Endothelial cell of umbilical vein (primary cell): ENCODE data around the gene KCNE4. TPM values are rescaled to one million over a fixed set of nuclear protein-coding genes. Genes with fewer than 3 reads are reported as not detected.

Experiments
- BruUV-seq: library from RNA; stranded (reverse); fragments of 400-500 nt; replicated peaks from 2 replicates; lab custom pipeline; 2021; lab: Mats Ljungman, UMichigan
- CTCF ChIA-PET: fragments of 300-600, 350-600 bp; sonication (Branson Sonifier 250); formaldehyde crosslinking; loops from one replicate; lab custom pipeline; 2021; ENCODE audit warnings: antibody characterized with exemption, inconsistent platforms; lab: Charles Lee
- POLR2A ChIA-PET: fragments of 300-600, 350-600 bp; sonication (Branson Sonifier 250); formaldehyde crosslinking; loops from one replicate; lab custom pipeline; 2021; ENCODE audit warnings: antibody characterized with exemption, inconsistent platforms; lab: Charles Lee
- DNase-seq: peaks from one replicate; pipeline ENCODE4 v3.0.0-alpha.2; 2011; ENCODE audit warnings: low read depth, low spot score
- FAIRE-seq: peaks from 2 replicates; lab custom pipeline; 2011; peaks lifted over from hg19 to GRCh38; lab: Jason Lieb, UNC
- H2AFZ ChIP-seq: 2 replicates; pipeline ENCODE4 v1.6.0; 2012; ENCODE audit warnings: low read depth, low read length, control low read depth, inconsistent platforms
- H3K27ac ChIP-seq: 2 replicates; pipeline ENCODE4 v1.5.1; 2011; ENCODE audit warnings: low read depth, mild to moderate bottlenecking, control low read depth, low read length, moderate library complexity; ENCODE audit not compliant: insufficient read depth
- H3K27me3 ChIP-seq, 2 experiments: 2 replicates each; pipeline versions ENCODE4 v1.6.0 to v1.6.1; 2011; ENCODE audit warnings: low read length in 2 of 2, mixed read lengths in 1 of 2; ENCODE audit not compliant: control insufficient read depth in 2 of 2, insufficient read depth in 2 of 2
- H3K36me3 ChIP-seq, 2 experiments: 2 replicates in 1 of 2; 3 replicates in 1 of 2; pipeline ENCODE4 v1.5.1; 2011; ENCODE audit warnings: low read length in 2 of 2, mild to moderate bottlenecking in 1 of 2, moderate library complexity in 1 of 2; ENCODE audit not compliant: control insufficient read depth in 2 of 2, insufficient read depth in 2 of 2; ENCODE audit errors: extremely low read depth in 1 of 2
- H3K4me1 ChIP-seq: 3 replicates; pipeline ENCODE4 v1.5.1; 2011; ENCODE audit warnings: mild to moderate bottlenecking, low read length; ENCODE audit not compliant: control insufficient read depth, insufficient read depth; ENCODE audit errors: extremely low read depth
- H3K4me2 ChIP-seq: 2 replicates; pipeline ENCODE4 v1.6.1; 2011; ENCODE audit warnings: low read length, control low read depth, mixed read lengths; ENCODE audit not compliant: insufficient read depth
- H3K4me3 ChIP-seq, 3 experiments: fragments of 200-600 bp in 1 of 3; sonication (generic), shearing (Covaris generic) in 1 of 3; replicated peaks in 1 of 3; 2 replicates each; pipeline ENCODE4 v1.5.1; 2011 to 2016; ENCODE audit warnings: control low read depth in 3 of 3, low read length in 3 of 3, mild to moderate bottlenecking in 2 of 3, inconsistent platforms in 1 of 3, low read depth in 1 of 3, moderate library complexity in 1 of 3; ENCODE audit not compliant: insufficient read depth in 1 of 3
- H3K79me2 ChIP-seq: 2 replicates; pipeline ENCODE4 v1.6.0; 2012; ENCODE audit warnings: low read length, inconsistent platforms; ENCODE audit not compliant: control insufficient read depth, insufficient read depth
- H3K9ac ChIP-seq: replicated peaks from 2 replicates; pipeline ENCODE3; 2011; ENCODE audit warnings: low read length, control low read depth; ENCODE audit not compliant: insufficient read depth; ENCODE audit errors: extremely low read depth
- H3K9me1 ChIP-seq: replicated peaks from 3 replicates; pipeline ENCODE4 v1.6.0; 2011; ENCODE audit warnings: mild to moderate bottlenecking, low read length; ENCODE audit not compliant: control insufficient read depth, insufficient read depth; ENCODE audit errors: extremely low read depth
- H3K9me3 ChIP-seq: replicated peaks from 2 replicates; pipeline ENCODE4 v1.5.1; 2012; ENCODE audit warnings: low read length, inconsistent platforms; ENCODE audit not compliant: control insufficient read depth, insufficient read depth
- H4K20me1 ChIP-seq: replicated peaks from 2 replicates; pipeline ENCODE3; 2011; ENCODE audit warnings: mild to moderate bottlenecking, low read length; ENCODE audit not compliant: control insufficient read depth, insufficient read depth; ENCODE audit errors: extremely low read depth
- CTCF ChIP-seq, 2 donors: IDR thresholded peaks; 1 replicate in 1 of 2; 2 replicates in 1 of 2; pipeline ENCODE4 v1.5.1; 2011; ENCODE audit warnings: low read length in 2 of 2, mild to moderate bottlenecking in 2 of 2, moderate library complexity in 2 of 2, control low read depth in 1 of 2, inconsistent platforms in 1 of 2, low read depth in 1 of 2; ENCODE audit not compliant: insufficient read depth in 1 of 2; ENCODE audit errors: extremely low read depth in 1 of 2
- EZH2 ChIP-seq: IDR thresholded peaks from 2 replicates; pipeline ENCODE4 v1.6.1; 2012; ENCODE audit warnings: borderline replicate concordance, low read depth, mild to moderate bottlenecking, moderate library complexity, low read length, inconsistent platforms; ENCODE audit not compliant: severe bottlenecking
- FOS ChIP-seq: IDR thresholded peaks from 2 replicates; pipeline ENCODE4 v1.6.1; 2011; ENCODE audit warnings: mild to moderate bottlenecking, low read length, moderate library complexity, borderline replicate concordance; ENCODE audit not compliant: insufficient read depth
- JUN ChIP-seq: IDR thresholded peaks from 2 replicates; pipeline ENCODE4 v1.6.1; 2011; ENCODE audit warnings: borderline replicate concordance, low read depth; ENCODE audit not compliant: insufficient read length, insufficient read depth
- MAX ChIP-seq: IDR thresholded peaks from 2 replicates; pipeline ENCODE4 v1.6.1; 2011; ENCODE audit not compliant: insufficient read depth, insufficient read length
- MYC ChIP-seq: IDR thresholded peaks from one replicate; pipeline ENCODE4 v1.6.1; 2011; ENCODE audit warnings: mild to moderate bottlenecking, low read depth, low read length
- POLR2A ChIP-seq: IDR thresholded peaks from 2 replicates; pipeline ENCODE4 v1.6.1; 2012; ENCODE audit warnings: low read depth, mild to moderate bottlenecking, control low read depth, low read length
- POLR2AphosphoS5 ChIP-seq: IDR thresholded peaks from 2 replicates; pipeline ENCODE4 v1.6.1; 2012; ENCODE audit warnings: low read depth, mild to moderate bottlenecking, control low read depth, low read length, moderate library complexity; ENCODE audit not compliant: insufficient read depth
- dilution Hi-C: fragments of 300-500 bp; cut with MboI; formaldehyde crosslinking; loops from one replicate; pipeline ENCODE4 v1.15.0; 2019; ENCODE audit warnings: low sequenced_read_pairs; ENCODE audit not compliant: extremely low pct_ligation_motif_present
- intact Hi-C: fragments of 100-400 bp; cut with micrococcal nuclease; formaldehyde crosslinking; loops from one replicate; pipeline ENCODE4 v1.10.0; 2022
- polyA plus RNA-seq, 4 experiments: library from polyadenylated mRNA; depleted of rRNA in 3 of 4; stranded (reverse) in 3 of 4; unstranded in 1 of 4; fragments of >200 nt; gene quantifications; 2 replicates each; pipeline versions ENCODE4 v1.2.1 to v1.2.3, GENCODE V29; 2011 to 2012; ENCODE audit warnings: missing spikeins in 1 of 4
- total RNA-seq: library from RNA; stranded (reverse); gene quantifications from 2 replicates; pipeline ENCODE4 v1.2.3, GENCODE V29; 2021

KCNE4 gene
- total and polyA plus RNA-seq, 2 donors (not counting 3 experiments of a cell fraction or from before 2014, with no cell fraction given), result 0.01 TPM; not detected in 1

GRCh38 chr2:223012291-223012690 lies 39.7 kb upstream of the KCNE4 start:
- BruUV-seq, result no TSS peak
- H2AFZ ChIP-seq, result no peak overlapping the region
- no peak for FAIRE-seq
- no peak overlapping the region for H3K4me2 ChIP-seq
- no peaks in the 10 kb centered on the region for H3K9me3 ChIP-seq
- ChIA-PET POLR2A (no interaction called here), CTCF (no interaction called here)
- no peak for DNase-seq
- intact Hi-C loops (no loop called here), dilution Hi-C loops (no loop called here)
- TF ChIP-seq MYC, result no peak
- TF ChIP-seq POLR2AphosphoS5, result no peak
- no peak for TF ChIP-seq CTCF (IDR thresholded peaks at IDR 0.05; ENCODE audit: extremely low read depth in 1 of 2, insufficient read depth in 1 of 2, low read depth in 1 of 2, low read length in 2 of 2)
- TF ChIP-seq MAX, result no peak
- TF ChIP-seq FOS, result no peak
- TF ChIP-seq EZH2, result no peak
- TF ChIP-seq JUN, result no peak
- no peak for TF ChIP-seq POLR2A
- H4K20me1 ChIP-seq, result no peaks in the 10 kb centered on the region
- no peak overlapping the region for H3K4me3 ChIP-seq
- no peaks in the 10 kb centered on the region for H3K36me3 ChIP-seq
- no peak overlapping the region for H3K27ac ChIP-seq
- H3K27me3 ChIP-seq, result no peaks in the 10 kb centered on the region
- H3K79me2 ChIP-seq, result no peaks in the 10 kb centered on the region
- no peaks in the 10 kb centered on the region for H3K4me1 ChIP-seq
- H3K9ac ChIP-seq, result no peak overlapping the region
- no peaks in the 10 kb centered on the region for H3K9me1 ChIP-seq
